NCI-H446 (cell line): Measurements from ENCODE around the gene RAE1.

Experiments used
- DNase-seq, 2 experiments: peaks; one replicate each; lab custom pipeline; 2025; lab: John Stamatoyannopoulos, UW

Gene RAE1, protein sequence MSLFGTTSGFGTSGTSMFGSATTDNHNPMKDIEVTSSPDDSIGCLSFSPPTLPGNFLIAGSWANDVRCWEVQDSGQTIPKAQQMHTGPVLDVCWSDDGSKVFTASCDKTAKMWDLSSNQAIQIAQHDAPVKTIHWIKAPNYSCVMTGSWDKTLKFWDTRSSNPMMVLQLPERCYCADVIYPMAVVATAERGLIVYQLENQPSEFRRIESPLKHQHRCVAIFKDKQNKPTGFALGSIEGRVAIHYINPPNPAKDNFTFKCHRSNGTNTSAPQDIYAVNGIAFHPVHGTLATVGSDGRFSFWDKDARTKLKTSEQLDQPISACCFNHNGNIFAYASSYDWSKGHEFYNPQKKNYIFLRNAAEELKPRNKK

GRCh38 chr20:57351042-57351783, at the start of gene RAE1:
Gene RAE1, plus strand, starts transcription at chr20:57351255. Its CDS starts 2,784 bp downstream, at chr20:57354039.
- DNase-seq = peak; percentile 92 to 95

DNA sequence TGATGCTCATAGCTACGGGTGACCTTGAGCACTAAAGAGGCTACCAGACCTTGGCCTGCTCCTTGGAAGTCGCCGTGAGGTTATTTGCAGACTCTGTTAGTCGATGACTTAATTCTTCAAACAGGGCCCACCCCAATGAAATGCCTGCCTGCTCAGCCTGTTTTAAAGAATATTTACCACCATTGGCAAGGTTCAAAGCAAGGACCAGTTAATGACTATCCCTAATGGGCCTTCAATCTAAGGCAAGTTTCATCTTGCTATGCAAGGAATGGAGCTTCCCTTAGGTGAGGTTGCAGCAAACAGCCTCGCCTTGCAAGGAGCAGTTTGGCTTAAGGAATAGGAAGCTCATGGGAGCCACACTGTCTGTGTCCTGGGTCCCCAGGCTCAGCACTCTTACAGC, 44.3 kb upstream of the RAE1 start:
- DNase-seq = no peak

DNA sequence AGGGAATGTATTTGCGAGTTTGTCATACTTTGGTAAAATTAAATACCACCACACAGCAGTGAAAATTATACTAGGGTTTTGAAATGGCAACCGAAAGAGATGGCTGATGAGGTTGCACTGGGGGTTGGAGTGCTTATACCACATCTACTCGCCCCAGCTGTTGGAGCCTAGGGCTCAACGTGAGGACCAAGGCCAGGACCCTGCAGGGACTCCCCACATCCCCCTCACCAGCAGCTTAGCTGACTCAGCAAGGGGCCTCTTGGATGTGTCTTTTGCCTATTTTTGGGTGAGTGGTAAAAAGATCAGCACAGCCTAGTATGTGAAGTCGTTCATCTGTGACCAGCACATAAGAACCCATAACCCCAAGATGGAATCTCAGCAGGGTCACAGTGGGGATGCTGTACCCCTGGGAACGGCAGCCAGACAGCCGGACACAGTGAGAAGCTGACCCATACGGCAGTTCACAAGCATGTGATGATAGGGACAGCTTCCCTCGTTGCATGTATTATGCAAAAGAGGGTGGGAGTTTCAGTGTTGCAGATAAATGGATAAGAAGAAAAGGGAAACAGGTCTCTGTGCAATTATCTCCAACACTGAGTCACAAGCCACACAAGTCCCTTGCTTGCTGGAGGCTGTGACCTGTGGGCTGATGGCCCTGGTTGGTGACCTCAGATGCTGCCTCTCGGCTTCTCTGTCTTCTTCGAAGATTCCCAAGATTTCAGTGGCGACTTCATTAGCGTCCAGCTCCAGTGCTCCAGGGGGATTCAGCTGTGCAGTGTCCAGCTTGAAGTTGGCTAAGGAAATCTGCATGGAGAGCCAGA, 42.4 kb upstream of the RAE1 start:
- no peak for DNase-seq

DNA sequence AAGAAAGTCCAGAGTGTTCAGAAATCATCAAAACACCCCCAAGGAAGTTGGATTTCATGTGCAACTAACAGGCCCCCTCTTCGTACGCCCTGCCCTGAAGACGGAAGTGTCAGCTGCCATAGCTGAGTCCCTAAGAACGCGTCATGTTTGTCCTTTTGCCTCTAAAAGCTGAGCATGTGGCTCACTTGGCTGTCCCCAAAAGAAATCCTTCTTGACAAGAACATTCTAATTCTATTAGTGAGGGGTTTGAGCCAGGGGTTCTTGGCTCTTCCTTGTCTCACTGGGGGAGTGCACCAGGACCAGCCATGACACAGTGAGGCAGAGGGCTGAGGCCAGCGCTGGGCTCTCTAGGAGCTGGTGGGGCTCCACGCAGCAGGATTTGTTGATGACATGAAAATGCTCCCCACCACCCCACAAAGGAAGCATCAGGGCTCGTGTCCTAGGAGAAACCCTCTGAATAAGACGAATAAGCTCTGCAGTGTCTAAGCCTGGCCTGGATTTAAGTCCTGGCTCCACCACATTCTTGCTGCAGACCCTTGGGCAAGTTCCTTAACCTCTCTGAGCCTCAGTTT, 41.4 kb upstream of the RAE1 start:
- no peak for DNase-seq

DNA sequence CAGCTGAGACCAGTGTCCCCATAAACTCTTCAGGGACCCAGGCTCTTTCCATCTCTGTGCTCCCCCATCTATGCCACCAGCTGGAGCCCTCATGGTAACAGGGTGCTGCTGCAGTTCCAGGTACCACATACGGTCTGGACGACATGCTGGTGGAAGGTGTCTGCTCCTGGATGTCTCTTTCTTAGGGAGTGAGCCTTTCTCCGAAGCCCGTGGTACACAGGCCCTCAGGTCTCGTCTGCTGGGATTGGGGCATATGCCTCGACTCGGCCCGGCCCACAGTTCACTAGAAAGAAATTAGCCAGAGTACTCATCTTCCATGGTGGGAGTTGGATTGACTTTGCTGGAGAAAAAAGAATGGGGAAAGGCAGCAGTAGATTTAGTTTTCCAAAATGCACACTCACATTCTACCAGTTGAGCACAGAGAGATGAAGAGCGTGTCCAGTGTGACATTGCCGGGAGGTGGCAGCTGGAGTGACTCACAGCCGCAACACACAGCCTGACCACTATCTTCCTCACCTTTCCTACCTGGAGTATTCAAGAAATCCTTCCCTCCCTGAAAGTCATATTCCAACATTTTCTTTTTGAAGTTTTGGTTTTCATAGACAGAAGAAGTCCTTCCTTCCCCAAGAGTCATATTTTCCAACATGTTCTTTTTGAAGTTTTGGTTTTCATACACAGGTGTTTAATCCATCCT, 40.1 kb upstream of the RAE1 start:
- DNase-seq = no peak

- DNase-seq = no peak
Observed at GRCh38 chr20:57312138-57312537, 38.9 kb upstream of the RAE1 start.

DNA sequence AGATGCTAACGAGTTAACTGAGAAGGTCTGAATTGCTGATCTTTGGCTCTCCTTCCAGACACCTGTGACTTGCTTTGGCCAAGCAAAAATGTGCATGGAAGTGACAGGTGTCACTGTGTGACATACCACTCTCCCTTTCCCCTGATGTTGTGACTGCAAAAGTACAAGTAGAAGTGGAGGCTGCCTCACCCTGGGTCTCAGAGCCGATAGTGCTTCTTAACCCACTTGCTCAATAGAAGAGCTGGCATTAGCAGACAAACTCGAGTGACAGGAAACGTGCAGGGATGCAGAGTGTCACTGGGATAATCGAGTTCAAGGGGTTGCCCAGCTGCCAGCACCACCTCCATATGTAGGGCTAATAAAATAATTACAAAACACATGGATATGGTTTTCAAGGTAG, 37.8 kb upstream of the RAE1 start:
- no peak for DNase-seq

DNA sequence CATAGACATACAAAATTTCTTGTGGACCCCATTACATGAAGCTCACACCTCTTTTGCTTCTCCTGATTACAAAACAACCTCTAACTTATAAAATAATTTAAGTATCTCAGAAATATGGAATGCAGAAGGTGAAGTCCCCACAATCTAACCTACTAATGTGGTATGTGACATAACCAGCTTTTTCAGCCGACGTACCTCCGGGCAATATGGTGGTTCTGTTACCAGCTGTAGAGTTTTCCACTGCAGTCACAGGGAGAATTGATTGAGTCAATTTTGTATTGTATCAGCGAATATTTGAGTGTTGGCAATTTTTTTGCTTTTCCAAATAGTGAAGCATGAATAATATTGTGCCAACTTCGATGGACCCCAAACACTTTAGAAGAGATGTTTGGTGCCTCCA, 37.1 kb upstream of the RAE1 start:
- no peak for DNase-seq

DNA sequence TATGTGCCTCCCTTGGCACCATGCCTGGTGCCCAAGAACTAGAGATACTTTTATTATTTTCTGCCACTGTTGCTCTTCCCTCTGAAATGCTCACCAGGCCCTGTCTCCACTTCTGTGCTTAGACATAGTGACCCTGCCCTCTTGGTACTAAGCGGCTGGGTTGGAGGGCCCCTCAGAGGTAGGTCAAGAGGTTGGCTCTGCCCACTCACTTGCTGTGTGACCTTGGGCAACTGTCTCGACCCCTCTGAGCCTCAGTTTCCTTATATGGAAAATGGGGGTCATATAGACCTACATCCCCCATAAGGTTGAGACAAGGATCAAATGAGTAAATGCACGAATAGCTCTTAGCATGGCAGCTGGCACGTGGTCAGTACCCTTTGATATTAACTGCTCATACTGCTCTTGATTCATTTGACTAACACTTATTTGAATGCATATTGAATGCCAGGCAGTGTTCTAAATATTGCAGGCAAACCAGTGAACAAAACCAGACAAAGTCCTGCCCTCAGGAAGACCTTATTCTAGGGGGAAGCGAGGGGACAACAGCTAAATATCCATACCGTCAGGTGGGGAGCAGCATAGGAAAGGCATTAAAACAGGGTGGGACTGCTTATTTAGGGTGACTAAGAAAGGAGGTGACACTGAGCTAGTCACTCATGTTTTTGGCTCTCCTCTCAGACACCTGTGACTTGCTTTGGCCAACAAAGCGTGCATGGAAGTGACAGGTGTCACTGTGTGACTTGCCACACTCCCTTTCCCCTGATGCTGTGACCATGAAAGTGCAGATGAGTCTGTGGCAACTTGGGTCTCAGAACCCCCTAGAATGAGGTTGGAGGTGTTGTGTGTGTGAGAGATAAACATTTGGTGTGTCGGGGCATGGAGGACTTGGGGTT, 35.7 kb upstream of the RAE1 start:
- DNase-seq = no peak

DNA sequence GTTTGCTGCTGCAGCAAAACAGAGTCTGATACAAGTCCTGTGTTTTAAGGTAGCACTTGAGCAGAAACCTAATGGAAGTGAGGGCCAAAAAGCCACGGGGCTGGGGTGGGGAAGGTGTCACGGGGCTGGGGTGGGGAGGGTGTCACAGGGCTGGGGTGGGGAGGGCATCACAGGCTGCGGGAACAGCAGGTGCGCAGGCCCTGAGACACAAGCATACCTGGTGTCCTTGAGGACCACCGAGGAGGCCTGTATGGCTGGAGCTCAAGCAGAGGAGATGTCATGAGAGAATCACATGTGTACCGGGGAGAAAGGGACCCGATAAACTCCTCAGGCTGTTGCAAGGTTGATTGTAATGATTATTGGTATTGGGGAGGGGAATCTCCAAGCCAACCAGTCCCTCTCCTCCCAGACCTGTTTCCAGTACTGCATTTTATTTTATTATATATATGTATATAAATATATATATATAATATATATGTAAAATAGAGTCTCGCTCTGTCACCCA, 35.0 kb upstream of the RAE1 start:
- DNase-seq = no peak

DNA sequence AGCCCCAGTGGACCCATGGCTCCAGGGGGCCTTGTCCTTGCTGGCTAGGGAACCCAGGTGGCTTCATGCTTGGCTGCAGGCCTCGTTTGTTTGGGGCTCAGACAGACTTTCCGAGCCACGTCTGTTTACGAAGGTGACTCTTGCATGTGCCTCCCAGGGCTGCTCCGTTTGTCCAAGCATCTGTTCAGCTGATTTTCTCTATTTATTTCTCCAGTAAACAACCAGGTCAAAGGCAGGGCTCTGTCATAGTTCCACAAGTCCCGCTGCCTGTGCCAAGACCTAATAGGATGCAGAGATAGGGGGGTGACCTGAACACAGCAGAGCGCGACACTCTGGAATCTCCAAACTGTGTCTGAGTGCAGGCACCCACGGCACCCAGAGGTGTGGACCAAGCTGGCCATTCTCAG, 34.3 kb upstream of the RAE1 start:
- DNase-seq = no peak

DNA sequence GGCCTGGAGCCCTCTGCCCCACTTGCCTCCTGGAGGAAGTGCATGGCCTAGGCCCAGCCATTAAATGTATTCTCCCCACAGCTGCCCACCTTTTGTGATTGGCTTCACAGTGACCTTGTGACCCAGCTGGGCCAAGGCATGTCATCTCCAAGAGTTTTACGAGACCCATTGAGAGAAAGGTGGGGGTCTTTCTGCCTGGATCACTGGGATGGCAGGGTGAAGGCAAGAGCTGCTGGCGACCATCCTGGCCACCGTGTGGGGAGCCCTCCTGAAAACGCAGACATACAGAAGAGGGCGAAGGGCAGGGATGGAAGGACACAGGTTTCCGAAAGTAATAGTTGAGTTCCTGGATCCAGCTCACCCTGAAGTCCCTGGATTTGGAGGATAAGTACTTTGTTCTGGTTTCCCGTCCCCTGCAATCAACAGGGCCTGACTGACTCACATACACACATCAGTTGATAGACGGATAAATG, 33.7 kb upstream of the RAE1 start:
- DNase-seq = no peak

GRCh38 chr20:57317789-57318371, 33.2 kb upstream of the RAE1 start:
- DNase-seq = no peak

GRCh38 chr20:57319584-57319983, 31.5 kb upstream of the RAE1 start:
- DNase-seq = no peak

- no peak for DNase-seq
Observed at GRCh38 chr20:57320358-57320757, 30.7 kb upstream of the RAE1 start.

DNA sequence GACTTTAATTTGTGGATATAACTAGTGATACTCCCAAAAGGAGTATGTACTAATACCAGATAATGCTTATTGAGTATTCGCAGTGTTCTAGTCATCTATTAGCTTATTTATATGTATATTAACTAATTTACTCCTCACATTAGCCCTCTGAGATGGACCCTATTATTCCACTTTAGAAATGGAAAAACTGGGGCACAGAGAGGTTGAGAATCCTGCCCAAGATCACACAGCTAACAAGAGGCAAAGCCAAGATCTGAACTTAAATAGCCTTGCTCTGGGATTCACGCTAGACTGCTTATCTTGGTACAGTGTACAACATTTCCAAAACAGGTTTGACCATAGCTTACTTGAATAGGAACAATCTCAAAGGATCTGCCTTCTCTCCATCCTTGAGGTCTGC, 29.9 kb upstream of the RAE1 start:
- DNase-seq = no peak

GRCh38 chr20:57322476-57322875, 28.6 kb upstream of the RAE1 start:
- no peak for DNase-seq

GRCh38 chr20:57323034-57323433, 28.0 kb upstream of the RAE1 start:
- DNase-seq = no peak

- DNase-seq = no peak
Observed at GRCh38 chr20:57325632-57326356, 25.3 kb upstream of the RAE1 start.
